ENCODE measurements around the gene KLHL8.
"Not testable (repeated sequence)": the region's sequence is repeated elsewhere in the genome, so short reads cannot be mapped to it uniquely, and the experiment has no call there.

KLHL8 gene

DNA sequence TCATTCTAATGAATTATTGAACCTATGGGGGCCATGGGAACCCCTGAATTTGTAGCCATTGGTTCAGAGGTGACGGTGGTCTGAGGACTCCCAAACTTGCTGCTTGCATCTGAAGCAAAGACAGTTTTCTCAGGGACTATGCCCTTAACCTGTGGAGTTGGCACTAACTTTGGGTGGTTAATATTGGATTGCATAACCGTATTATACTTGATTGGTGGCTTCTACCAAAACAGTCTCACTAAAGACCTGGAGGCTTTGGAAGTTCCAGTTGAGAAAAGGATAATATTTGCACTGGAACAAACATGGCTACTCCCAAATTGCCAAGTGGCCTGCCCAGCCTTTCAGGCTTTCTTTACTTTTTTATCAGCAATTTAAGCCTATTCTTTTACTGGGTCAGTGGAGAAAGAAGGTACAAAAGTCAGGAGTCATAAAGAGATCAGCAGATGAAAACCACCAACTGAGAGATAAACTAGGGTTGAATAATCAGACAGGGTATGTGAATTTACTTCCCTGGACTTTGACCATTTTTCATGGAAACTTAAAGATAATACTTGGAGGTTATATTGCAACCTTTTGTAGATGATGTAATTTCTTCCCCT lies 7.9 kb upstream of the KLHL8 start:
- DNase-seq (ENCODE audit: low read depth, low spot score): no peak

DNA sequence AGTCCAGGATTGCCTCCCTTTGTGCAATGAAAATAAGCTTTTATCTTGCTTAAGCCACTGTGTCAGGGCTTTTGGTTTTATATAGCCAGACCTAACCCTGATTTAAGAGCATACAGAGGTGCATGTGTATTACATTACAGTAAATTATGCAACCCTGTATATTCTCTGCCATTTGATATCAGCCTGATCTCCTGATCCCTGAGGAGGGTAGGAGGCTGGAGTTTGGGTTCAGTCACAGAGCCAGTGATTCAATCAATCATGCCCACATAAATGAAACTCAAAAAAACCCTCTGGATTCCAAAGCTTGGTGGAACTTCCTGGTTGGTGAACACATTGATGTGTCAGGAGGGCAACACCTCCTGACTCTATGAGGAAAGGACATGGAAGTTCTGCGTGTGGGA lies 7.3 kb upstream of the KLHL8 start:
- DNase-seq (ENCODE audit: low read depth, low spot score): no peak

DNA sequence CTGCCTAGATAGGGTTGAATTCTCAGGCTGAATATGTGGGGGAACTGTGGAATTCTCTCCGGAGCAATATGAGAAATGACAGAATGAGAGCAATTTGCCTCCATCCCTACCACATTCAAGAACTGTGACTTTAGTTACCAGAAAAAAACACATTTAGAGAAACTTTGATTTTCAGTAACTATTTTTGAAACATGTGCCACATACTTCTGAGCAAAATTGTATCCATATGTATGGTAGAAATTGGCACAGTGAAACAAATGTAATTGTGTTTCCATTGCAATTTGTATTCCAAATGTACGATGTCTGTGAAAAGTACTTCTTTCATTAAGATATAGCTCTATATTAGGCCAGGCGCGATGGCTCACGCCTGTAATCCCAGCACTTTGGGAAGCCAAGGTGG lies 5.5 kb upstream of the KLHL8 start:
- no peak for DNase-seq (ENCODE audit: low read depth, low spot score)

DNA sequence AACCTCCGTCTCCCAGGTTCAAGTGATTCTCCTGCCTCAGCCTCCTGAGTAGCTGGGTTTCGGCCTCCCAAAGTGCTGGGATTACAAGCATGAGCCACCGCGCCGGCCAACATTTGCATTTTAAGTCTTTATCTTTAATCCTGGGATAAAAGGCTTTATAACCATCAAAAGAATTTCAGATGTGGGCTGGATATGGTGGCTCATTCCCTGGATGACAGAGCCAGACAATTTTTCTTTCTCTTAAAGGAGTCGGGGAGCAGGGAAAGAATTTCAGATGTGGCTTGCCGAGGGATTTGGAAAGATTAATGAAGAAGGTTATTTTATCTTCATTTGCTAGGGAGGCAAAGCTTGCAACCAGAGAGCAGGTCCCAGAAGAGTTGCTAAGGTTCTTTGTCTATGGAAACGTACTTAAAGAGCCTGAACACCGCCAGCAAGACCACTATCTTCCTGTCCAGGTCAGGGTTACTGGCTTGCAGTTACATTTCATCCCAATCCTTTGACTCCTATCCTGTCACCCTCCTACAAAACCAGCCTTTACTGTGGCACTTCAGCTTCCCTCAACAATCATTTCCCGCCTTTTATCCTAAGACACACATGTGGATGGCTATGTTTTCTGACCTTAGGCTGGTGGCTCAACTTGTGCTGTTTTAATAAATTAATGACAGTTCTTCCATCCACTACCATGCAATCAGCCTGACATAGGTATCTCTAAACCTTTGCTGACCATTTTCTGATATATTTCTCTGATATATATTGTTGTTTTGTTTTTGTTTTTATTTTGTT lies 3.9 kb upstream of the KLHL8 start:
- peak; percentile 48 for DNase-seq (ENCODE audit: low read depth, low spot score)

DNA sequence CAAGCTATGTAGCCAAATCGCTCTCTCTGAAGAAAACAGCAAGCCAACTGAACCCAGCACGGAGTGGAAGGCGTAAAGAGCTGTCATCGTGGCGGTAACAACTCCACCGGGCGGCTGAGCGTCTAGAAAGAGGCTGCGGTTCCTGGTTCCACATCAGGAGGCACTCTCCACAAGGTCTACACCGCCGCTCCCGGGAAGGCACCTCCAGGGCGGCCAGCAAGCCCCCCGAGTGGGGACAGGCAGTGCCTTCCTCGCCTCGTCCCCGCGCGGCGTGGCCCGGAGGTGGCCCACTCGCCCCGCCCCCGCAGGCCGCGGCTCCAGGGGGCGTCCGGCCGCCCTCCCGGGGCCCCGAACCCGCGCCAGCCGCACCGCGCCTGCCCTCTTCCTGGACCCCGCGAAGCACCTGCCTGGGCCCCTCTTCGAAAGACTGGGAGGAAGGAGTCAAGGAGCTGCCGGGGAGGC lies 755 bp downstream of the KLHL8 start:
- DNase-seq (ENCODE audit: low read depth, low spot score): peak; percentile 39

DNA sequence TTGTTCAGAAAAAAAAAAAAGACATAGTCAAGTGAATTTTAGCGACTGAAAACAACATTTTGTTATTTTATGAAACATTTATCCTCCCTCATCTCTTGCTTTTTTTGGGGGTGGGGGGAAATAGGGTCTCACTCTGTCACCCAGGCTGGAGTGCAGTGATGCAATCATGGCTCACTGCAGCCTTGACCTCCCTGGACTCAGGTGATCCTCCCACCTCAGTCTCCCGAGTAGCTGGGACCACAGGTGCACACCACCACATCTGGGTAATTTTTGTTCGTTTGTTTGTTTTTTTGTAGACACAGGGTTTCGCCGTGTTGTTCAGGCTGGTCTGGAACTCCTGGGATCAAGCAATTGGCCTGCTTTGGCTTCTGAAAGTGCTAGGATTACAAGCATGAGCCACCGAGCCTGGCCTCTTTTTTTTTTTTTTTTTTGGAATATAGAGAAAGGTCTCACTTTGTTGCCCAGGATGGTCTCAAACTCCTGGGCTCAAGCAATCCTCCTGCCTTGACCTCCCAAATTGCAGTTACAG lies 3.1 kb downstream of the KLHL8 start:
- DNase-seq (ENCODE audit: low read depth, low spot score): not testable (repeated sequence)

DNA sequence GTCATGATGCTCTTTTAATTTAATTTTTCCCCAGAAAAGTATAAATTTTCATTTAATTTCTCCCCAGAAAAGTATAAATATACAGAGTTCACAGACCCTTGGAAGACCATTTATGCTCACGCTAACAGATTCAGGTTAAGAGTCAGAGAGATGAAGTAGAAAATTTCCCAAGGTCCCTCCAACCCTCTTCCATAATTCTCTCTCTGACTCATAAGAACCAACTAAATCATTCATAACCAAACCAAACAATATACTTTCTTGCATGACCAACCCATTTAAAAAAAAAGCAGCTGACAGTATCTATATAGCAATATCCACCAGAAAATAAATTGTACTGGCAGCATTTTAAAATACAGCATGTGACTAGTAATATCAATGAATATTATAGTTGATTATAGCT lies 3.9 kb downstream of the KLHL8 start:
- DNase-seq (ENCODE audit: low read depth, low spot score): no peak

DNA sequence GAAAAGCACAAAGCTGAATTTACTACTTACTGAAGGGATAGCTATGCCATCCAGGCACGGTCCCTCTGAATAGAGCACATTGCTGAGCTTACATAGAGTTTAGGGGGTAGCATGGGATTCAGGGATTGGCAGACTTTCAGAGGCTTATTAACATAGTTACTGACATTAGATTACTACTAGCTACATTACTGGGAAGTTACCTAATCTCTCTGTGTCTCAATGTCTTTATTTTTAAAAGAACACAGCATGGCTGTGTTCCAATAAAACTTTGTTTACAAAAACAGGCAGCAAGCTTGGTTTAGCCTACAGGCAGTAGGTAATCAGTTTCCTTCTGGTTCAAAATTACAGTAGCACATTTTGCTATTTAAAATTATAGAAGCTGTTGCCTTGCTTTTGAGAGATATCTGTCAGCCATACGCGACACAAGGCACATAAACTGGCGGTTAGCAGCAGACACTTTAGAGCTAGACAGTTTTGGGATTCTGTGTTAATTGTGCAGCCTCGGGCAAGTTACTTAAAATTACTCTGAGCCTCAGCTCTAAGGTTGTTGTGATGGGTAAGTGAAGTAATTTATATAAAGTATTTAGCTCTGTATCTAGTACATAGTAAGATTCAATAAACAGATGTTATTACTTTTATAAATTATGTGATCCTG lies 6.9 kb downstream of the KLHL8 start:
- DNase-seq (ENCODE audit: low read depth, low spot score): no peak

DNA sequence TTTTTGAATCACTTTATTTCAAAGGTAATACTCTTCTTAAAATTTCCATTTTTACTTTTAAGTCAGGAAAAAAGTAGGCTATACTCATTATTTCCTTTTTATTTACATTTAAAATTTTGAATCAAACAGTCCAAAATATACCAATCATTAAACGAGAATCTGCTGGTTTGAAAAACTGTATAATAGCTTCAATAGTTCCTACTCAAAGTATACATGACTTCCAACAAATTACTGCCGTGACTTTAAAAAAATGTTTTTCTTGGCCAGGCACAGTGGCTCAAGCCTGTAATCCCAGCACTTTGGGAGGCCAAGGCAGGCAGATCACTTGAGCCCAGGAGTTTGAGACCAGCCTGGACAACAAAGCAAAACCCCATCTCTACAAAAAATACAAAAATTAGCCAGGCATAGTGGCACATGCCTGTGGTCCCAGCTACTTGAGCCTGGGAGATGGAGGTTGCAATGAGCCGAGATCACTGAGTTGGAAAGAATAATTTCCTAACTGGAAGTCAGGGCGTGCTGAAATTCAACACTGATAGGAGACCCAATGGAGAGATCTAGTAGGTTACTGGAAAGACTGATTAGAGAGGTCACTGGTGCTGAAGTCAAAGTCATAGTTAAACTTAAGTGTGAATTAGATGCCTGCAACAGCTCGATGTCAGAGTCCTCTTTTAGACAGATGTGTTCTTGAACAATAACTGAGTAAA lies 9.0 kb downstream of the KLHL8 start:
- no peak for DNase-seq (ENCODE audit: low read depth, low spot score)

DNA sequence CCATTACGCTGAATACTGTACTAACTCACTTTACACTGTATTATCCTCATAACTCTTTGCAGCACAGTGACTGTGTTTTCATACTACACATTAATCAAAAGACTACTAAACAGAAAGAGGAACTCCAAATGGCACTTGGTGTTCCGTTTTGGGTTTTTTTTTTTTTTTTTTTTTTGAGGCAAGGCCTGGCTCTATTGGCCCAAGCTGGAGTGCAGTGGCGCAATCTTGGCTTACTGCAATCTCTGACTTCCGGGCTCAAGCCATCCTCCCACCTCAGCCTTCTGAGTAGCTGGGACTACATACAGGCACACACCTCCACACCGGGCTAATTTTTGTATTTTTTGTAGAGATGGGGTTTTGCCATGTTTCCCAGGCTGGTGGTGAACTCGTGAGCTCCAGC lies 10.7 kb downstream of the KLHL8 start:
- no peak for DNase-seq (ENCODE audit: low read depth, low spot score)

DNA sequence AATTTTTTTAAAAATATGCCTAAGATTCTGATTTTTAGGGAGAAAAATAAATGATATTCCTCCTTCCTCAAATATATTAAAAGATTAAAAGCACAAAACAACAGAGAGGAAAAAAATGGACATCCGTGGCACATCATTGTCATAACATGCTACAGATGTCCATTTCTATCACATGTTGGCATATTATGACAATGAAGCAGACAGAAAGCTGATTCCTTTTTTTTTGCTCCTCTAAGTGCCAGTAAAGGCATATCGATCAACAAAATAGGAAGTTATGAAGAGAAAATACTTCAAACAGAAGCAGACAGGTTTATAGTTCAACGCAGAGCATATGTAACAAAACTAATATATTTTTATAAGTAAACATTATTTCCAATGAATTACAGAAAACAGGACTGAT lies 11.2 kb downstream of the KLHL8 start:
- DNase-seq (ENCODE audit: low read depth, low spot score): no peak

DNA sequence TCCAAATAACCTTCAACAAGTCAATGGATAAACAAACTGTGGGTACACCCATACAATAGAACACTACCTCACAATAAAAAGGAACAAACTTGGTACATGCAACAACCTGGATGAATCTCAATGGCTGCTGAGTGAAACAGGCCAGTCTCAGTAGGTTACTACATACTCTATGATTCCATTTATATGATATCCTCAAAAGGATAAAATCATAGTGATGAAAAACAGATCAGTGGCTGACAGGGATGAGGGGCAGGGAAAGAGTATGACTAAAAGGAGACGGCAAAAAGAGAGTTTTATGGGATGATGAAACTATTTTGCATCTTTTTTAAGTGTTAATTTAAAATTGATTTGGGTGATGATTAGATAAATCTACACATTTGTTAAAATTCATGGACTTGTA lies 15.9 kb downstream of the KLHL8 start:
- DNase-seq (ENCODE audit: low read depth, low spot score): no peak

DNA sequence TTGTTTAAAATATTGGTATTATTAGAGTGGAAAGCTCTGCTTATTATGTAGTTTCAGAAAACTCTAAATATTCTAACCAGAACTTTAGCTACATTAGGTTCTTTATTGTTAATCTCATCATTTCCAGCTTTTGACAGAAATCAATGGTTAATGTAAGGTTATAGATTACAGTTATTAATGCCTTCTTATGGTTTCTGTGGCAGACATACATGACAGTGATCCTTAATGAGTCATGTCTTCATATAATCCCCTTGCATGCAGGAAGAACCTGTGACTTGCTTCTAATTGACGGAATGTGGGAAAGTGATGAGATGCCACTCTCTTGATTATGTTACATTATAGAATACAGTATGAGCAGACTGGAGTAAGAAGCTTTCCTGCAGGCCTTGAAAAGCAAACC lies 23.5 kb downstream of the KLHL8 start:
- DNase-seq (ENCODE audit: low read depth, low spot score): no peak

DNA sequence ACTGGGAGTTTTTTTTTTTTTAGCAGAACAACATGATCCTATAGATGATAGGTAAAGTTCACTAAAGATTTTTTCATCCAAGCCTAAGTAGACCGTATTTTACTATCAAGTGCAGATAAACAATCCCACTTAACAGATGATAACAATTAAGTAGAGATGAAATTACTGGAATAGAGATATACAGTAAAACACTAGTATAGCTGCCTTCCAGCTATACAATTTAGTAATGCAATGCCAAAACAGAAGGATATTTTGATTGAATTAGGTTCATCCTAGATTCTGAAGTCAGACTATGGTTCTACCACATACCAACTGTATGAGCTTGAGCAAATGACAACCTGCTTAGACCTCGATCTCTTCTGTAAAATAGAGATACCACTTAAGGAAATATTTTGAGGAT lies 24.3 kb downstream of the KLHL8 start:
- DNase-seq (ENCODE audit: low read depth, low spot score): no peak

DNA sequence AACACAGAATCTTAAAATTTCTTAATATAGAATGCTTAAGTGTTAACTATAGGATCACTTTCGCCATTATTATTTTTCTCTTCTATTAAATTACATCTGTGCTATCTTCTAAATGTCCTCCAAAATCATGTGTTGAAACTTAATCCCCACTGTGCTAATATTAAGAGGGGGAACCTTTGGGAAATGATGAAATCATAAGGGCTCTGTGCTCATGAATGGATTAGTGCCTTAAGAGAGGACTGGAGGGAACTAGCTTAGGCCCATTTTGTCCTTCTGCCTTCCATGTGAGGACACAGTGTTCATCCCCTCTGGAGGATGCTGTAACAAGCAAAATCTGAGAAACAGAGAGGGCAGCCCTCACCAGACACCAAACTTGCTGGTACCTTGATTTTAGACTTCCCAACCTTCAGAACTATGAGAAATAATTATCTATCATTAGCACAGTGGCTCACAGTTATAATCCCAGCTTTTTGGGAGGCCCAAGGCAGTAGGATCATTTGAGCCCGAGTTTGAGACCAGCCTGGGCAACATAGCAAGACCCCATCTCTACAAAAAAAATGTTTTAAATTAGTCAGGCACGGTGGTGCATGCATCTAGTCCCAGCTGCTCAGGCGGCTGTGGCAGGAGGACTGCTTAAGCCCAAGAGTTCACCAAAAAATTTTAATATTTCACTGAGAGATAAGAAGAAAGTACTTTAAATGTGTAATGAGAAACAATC lies 26.3 kb downstream of the KLHL8 start:
- no peak for DNase-seq (ENCODE audit: low read depth, low spot score)

DNA sequence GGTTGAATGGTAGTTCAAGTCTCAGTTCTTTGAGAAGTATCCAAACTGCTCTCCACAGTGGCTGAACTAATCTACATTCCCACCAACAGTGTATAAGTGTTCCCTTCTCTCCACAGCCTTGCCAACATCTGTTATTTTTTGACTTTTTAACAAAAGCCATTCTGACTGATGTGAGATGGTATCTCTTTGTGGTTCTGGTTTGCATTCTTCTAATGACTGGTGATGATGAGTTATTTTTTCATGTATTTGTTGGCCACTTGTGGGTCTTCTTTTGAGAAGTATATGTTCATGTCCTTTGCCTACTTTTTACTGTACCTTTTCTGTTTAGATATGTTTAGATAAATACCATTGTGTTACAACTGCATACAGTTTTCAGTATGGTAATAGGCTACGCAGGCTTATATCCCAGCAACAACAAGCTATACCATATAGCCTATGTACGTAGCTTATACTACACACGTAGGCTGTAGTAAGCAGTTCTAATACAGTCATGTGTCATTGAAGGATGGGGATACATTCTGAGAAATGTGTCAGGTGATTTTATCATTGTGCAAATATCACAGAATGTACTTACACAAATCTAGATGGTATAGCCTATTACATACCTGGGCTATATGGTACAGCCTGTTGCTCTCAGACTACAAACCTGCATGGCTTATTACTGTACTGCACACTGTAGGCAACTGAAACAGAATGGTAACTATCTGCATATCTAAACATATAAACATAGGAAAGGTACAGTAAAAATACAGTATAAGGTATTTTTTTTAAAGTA lies 28.1 kb downstream of the KLHL8 start:
- DNase-seq (ENCODE audit: low read depth, low spot score): no peak

DNA sequence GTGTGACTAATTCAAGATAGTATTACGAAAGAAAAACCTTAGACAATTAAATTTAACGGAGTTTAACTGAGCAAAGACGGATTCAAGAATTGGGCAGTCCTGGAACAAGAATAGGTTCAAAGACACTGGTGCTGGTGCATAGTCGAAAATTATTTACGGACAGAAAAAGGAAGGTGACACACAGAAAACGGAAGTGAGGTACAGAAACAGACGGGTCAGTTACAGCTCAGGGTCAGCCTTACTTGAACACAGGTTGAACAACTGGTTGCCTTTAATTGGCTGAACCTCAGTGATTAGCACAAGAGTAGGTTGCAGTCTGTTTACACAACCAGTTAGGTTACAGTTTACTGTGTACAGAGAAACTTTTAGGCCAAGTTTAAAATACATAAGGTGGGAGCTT lies 31.5 kb downstream of the KLHL8 start:
- no peak for DNase-seq (ENCODE audit: low read depth, low spot score)

DNA sequence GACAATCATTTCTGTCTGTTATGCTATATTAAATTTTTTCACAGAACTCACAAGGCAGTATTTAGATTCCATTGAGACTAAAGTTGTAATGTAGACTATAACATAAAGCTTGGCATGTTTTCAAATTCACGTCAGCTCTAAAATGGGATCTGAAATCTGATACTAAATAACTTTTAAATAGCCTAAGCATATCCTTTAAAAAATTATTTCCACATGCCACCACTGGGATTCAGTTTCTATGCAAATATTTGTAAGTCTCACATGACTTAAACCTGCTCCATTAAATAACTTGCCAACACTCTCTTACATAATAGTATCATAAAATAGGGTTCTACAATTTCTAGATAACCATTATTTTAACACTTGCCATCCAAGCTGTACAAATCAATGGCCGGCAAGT lies 32.4 kb downstream of the KLHL8 start:
- no peak for DNase-seq (ENCODE audit: low read depth, low spot score)

DNA sequence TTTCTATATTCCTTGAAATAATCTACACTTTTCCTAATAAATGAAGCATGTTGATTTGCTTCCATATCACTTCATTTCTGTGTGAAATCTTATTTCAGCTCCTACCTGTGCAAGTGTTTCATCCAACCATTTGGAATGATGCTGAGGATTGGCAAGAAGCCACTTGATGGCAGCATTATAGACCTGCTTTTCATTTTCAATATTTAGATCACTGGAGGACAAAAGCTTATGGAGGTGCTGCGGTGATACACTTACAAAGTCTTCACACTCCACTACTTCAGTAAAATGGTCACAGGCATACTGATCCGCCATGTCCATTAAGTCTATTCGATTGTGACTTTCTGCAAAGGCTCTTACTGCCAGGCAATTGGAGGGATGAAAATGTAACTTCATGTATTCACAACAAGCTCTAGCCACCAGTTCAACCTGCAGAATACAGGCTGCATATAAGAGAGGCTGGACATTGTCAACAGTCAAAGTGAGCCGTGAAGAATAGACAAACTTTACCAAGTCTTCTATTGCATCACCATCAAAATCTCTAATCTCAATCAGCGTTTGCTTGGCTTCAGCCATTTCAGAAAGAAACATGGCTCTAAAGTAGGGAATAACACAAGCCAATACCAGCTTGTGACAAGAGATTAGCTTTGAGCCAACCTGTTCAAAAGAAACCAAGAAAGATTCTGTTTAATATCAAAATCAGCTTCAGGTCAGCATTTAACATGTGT lies 35.1 kb downstream of the KLHL8 start:
- no peak for DNase-seq (ENCODE audit: low read depth, low spot score)

DNA sequence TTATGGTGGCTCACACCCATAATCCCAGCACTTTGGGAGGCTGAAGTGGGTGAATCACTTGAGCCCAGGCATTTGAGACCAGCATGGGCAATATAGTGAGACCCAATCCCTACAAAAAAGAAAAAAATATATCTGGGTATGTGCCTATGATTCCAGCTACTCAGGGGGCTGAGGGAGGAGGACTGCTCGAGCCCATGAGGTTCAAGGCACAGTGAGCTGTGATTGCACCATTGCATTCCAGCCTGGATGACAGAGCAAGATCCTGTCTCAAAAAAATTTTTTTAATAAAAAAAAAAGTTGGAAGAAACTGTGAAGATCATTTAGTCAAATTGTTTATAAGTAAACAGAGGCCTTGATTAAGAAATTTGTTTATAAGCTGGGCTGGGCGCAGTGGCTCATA lies 39.7 kb downstream of the KLHL8 start:
- no peak for DNase-seq (ENCODE audit: low read depth, low spot score)

All from ELF-1 (cell line).